ENCODE results near the gene TSPAN18. TPM values are rescaled to one million over a fixed set of nuclear protein-coding genes. Genes with fewer than 3 reads are reported as not detected.

Gene TSPAN18
- total RNA-seq, 1 experiment from 2014 or later: 18.3 TPM

- RAD21 ChIA-PET (ENCODE audit: low non-redundant PET in 1 of 2, low total read pairs in 2 of 2, uncharacterized antibody in 2 of 2, unreplicated experiment in 2 of 2): no interaction called here
- Histone ChIP-seq H2AFZ (ENCODE audit: low read depth, low read length, poor library complexity, severe bottlenecking) (no peak overlapping the region), H3K27ac (ENCODE audit: low read depth, low read length) (no peak overlapping the region), H3K36me3 (ENCODE audit: control insufficient read depth in 1 of 2, insufficient read depth in 2 of 2, low read length in 2 of 2) (no peaks in the 10 kb centered on the region), H3K27me3 (ENCODE audit: insufficient read depth, low read length) (no peaks in the 10 kb centered on the region), H3K4me1 (ENCODE audit: control insufficient read depth in 1 of 2, insufficient read depth in 2 of 2, low read length in 2 of 2) (peaks cover 4 to 13% of the 10 kb centered on the region in 2 experiments; a peak in 3 of 4 replicates), H4K20me1 (ENCODE audit: insufficient read depth) (no peaks in the 10 kb centered on the region), H3K4me2 (ENCODE audit: low read length) (no peak overlapping the region), H3K9me3 (ENCODE audit: control insufficient read depth in 1 of 2, insufficient read depth in 1 of 2, low read depth in 1 of 2, low read length in 2 of 2) (no peaks in the 10 kb centered on the region), H3K4me3 (replicated peaks in 1 of 2; ENCODE audit: low read depth in 1 of 2, low read length in 2 of 2) (no peak overlapping the region), H3K79me2 (ENCODE audit: insufficient read depth, low read length) (no peaks in the 10 kb centered on the region), H3K9ac (ENCODE audit: low read length) (no peak overlapping the region), H3K9me2 (ENCODE audit: insufficient read depth) (no peaks in the 10 kb centered on the region)
- no peak for TF ChIP-seq FOSL1 (IDR thresholded peaks at IDR 0.05; ENCODE audit: low read depth)
- no peak for TF ChIP-seq YY1 (IDR thresholded peaks at IDR 0.05; ENCODE audit: extremely low read depth, insufficient replicate concordance, low read depth, low read length)
- TF ChIP-seq JUND (IDR thresholded peaks at IDR 0.05): no peak
- TF ChIP-seq EGR1 (IDR thresholded peaks at IDR 0.05; ENCODE audit: low read depth): no peak
- no peak for TF ChIP-seq ZBTB33 (IDR thresholded peaks at IDR 0.05; ENCODE audit: extremely low read depth, insufficient replicate concordance, low read length)
- TF ChIP-seq POLR2A (IDR thresholded peaks at IDR 0.05; ENCODE audit: borderline replicate concordance, extremely low read depth, insufficient read depth, insufficient read length): no peak
- TF ChIP-seq EZH2phosphoT487 (IDR thresholded peaks at IDR 0.05; ENCODE audit: borderline replicate concordance): no peak
- ATAC-seq (no peak), DNase-seq (ENCODE audit: low read depth, low spot score) (no peak)
- POLR2A ChIA-PET: no interaction called here
- BruUV-seq (replicated peaks): no TSS peak
- CTCF ChIA-PET: interaction anchor here (1.8 kb wide), 1 partner anchor 22 kb away, joined by 5 read pairs; no protein-coding TSS in a partner anchor
- intact Hi-C loops (cut with micrococcal nuclease): no loop called here
These were observed 232.3 kb downstream of the TSPAN18 start for GRCh38 chr11:44959064-44959463.

GRCh38 chr11:44960200-44960845, 233.6 kb downstream of the TSPAN18 start:
- H2AFZ ChIP-seq (ENCODE audit: low read depth, low read length, poor library complexity, severe bottlenecking): no peak overlapping the region
- intact Hi-C loops (cut with micrococcal nuclease): no loop called here
- no peaks in the 10 kb centered on the region for H3K9me3 ChIP-seq (ENCODE audit: control insufficient read depth in 1 of 2, insufficient read depth in 1 of 2, low read depth in 1 of 2, low read length in 2 of 2)
- no peaks in the 10 kb centered on the region for H3K36me3 ChIP-seq (ENCODE audit: control insufficient read depth in 1 of 2, insufficient read depth in 2 of 2, low read length in 2 of 2)
- H3K27ac ChIP-seq (ENCODE audit: low read depth, low read length): no peak overlapping the region
- H3K4me2 ChIP-seq (ENCODE audit: low read length): no peak overlapping the region
- H4K20me1 ChIP-seq (ENCODE audit: insufficient read depth): no peaks in the 10 kb centered on the region
- no peaks in the 10 kb centered on the region for H3K27me3 ChIP-seq (ENCODE audit: insufficient read depth, low read length)
- no peaks in the 10 kb centered on the region for H3K79me2 ChIP-seq (ENCODE audit: insufficient read depth, low read length)
- DNase-seq (ENCODE audit: low read depth, low spot score): no peak
- no peaks in the 10 kb centered on the region for H3K9me2 ChIP-seq (ENCODE audit: insufficient read depth)
- no peak overlapping the region for H3K4me3 ChIP-seq (replicated peaks in 1 of 2; ENCODE audit: low read depth in 1 of 2, low read length in 2 of 2)
- no peak overlapping the region for H3K9ac ChIP-seq (ENCODE audit: low read length)
- ATAC-seq: no peak
- BruUV-seq (replicated peaks): no TSS peak
- ChIA-PET POLR2A (interaction anchor here (1.3 kb wide), 1 partner anchor 96 kb away, joined by 3 read pairs; no protein-coding TSS in a partner anchor), CTCF (no interaction called here), RAD21 (ENCODE audit: low non-redundant PET in 1 of 2, low total read pairs in 2 of 2, uncharacterized antibody in 2 of 2, unreplicated experiment in 2 of 2) (no interaction called here)
- H3K4me1 ChIP-seq (ENCODE audit: control insufficient read depth in 1 of 2, insufficient read depth in 2 of 2, low read length in 2 of 2): peaks cover under 1 to 4% of the 10 kb centered on the region in 2 experiments; a peak in 3 of 4 replicates
- TF ChIP-seq CEBPB (IDR thresholded peaks at IDR 0.05; ENCODE audit: low read depth): no peak
- no peak for TF ChIP-seq CBX3 (IDR thresholded peaks at IDR 0.05; ENCODE audit: low read depth)
- no peak for TF ChIP-seq TCF7L2 (IDR thresholded peaks at IDR 0.05; ENCODE audit: borderline replicate concordance, extremely low read depth, insufficient read depth, insufficient read length)
- no peak for TF ChIP-seq ZBTB33 (IDR thresholded peaks at IDR 0.05; ENCODE audit: extremely low read depth, insufficient replicate concordance, low read length)
- no peak for TF ChIP-seq JUND (IDR thresholded peaks at IDR 0.05)
- TF ChIP-seq FOSL1 (IDR thresholded peaks at IDR 0.05; ENCODE audit: low read depth): no peak
- TF ChIP-seq, protein P1, sequence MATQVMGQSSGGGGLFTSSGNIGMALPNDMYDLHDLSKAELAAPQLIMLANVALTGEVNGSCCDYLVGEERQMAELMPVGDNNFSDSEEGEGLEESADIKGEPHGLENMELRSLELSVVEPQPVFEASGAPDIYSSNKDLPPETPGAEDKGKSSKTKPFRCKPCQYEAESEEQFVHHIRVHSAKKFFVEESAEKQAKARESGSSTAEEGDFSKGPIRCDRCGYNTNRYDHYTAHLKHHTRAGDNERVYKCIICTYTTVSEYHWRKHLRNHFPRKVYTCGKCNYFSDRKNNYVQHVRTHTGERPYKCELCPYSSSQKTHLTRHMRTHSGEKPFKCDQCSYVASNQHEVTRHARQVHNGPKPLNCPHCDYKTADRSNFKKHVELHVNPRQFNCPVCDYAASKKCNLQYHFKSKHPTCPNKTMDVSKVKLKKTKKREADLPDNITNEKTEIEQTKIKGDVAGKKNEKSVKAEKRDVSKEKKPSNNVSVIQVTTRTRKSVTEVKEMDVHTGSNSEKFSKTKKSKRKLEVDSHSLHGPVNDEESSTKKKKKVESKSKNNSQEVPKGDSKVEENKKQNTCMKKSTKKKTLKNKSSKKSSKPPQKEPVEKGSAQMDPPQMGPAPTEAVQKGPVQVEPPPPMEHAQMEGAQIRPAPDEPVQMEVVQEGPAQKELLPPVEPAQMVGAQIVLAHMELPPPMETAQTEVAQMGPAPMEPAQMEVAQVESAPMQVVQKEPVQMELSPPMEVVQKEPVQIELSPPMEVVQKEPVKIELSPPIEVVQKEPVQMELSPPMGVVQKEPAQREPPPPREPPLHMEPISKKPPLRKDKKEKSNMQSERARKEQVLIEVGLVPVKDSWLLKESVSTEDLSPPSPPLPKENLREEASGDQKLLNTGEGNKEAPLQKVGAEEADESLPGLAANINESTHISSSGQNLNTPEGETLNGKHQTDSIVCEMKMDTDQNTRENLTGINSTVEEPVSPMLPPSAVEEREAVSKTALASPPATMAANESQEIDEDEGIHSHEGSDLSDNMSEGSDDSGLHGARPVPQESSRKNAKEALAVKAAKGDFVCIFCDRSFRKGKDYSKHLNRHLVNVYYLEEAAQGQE (IDR thresholded peaks at IDR 0.05; ENCODE audit: low read depth): no peak

All from HCT116 (cell line).